ENCODE data around the gene SLC35F1.
"Not testable (repeated sequence)": the region's sequence is repeated elsewhere in the genome, so short reads cannot be mapped to it uniquely, and the experiment has no call there.

GRCh38 chr6:117858601-117859000 lies 48.5 kb upstream of the SLC35F1 start:
- TF ChIP-seq CTCF, POLR2AphosphoS5 (IDR thresholded peaks at IDR 0.05): not testable (repeated sequence)

All from prostate gland (tissue), 2 donors.